IMR-90 (cell line): ENCODE results near the gene SERPINH1. TPM values are rescaled to one million over a fixed set of nuclear protein-coding genes. Genes with fewer than 3 reads are reported as not detected.

Source experiments
- ATAC-seq: fragments of 200-7000 bp; cut with Tn5 transposase; 2 replicates; pipeline ENCODE4 v1.9.1; 2020; ENCODE audit warnings: low read depth, mild to moderate bottlenecking, moderate library complexity
- BruUV-seq: library from RNA; stranded (reverse); fragments of 400-500 nt; replicated peaks from 2 replicates; lab custom pipeline; 2021; lab: Mats Ljungman, UMichigan
- CTCF ChIA-PET: fragments of 300-600 bp; formaldehyde crosslinking; extraction: SDS; loops from one replicate; lab custom pipeline; 2021; ENCODE audit warnings: antibody characterized with exemption; lab: Yijun Ruan, JAX
- POLR2A ChIA-PET: fragments of 300-600 bp; sonication (Branson Sonifier 250); formaldehyde crosslinking; loops from one replicate; lab custom pipeline; 2022; ENCODE audit warnings: antibody characterized with exemption; ENCODE audit not compliant: unreplicated experiment; lab: Charles Lee
- DNase-seq: peaks from one replicate; pipeline ENCODE4 v3.0.0; 2013
- H2AFZ ChIP-seq: replicated peaks from 2 replicates; pipeline ENCODE3; 2013; ENCODE audit warnings: low read length, mild to moderate bottlenecking; ENCODE audit not compliant: poor library complexity
- H2AK5ac ChIP-seq: 2 replicates; pipeline ENCODE4 v1.6.1; 2013; ENCODE audit warnings: low read depth, low read length, inconsistent platforms
- H2AK9ac ChIP-seq: replicated peaks from 2 replicates; pipeline ENCODE3; 2013; ENCODE audit warnings: mild to moderate bottlenecking, low read depth, low read length, moderate library complexity; ENCODE audit not compliant: poor library complexity
- H2BK120ac ChIP-seq: 2 replicates; pipeline ENCODE4 v1.6.1; 2013; ENCODE audit warnings: low read depth, low read length, inconsistent platforms
- H2BK15ac ChIP-seq: 3 replicates; pipeline ENCODE4 v1.6.1; 2013; ENCODE audit warnings: low read depth, low read length, inconsistent platforms
- H2BK20ac ChIP-seq: 2 replicates; pipeline ENCODE4 v1.6.1; 2013; ENCODE audit warnings: low read depth, mild to moderate bottlenecking, inconsistent platforms, low read length, moderate library complexity
- H2BK5ac ChIP-seq: 2 replicates; pipeline ENCODE4 v1.6.1; 2013; ENCODE audit warnings: mild to moderate bottlenecking, low read depth, low read length, inconsistent platforms; ENCODE audit not compliant: poor library complexity, severe bottlenecking
- H3K14ac ChIP-seq: replicated peaks from 2 replicates; pipeline ENCODE4 v1.6.1; 2013; ENCODE audit warnings: low read depth, low read length, inconsistent platforms
- H3K18ac ChIP-seq: 2 replicates; pipeline ENCODE4 v1.6.1; 2013; ENCODE audit warnings: low read depth, low read length, control low read depth
- H3K23ac ChIP-seq: 2 replicates; pipeline ENCODE4 v1.6.1; 2013; ENCODE audit warnings: low read depth, low read length, inconsistent platforms
- H3K27ac ChIP-seq: 2 replicates; pipeline ENCODE4 v1.5.1; 2013; ENCODE audit warnings: mild to moderate bottlenecking, control low read depth, low read length; ENCODE audit not compliant: insufficient read depth
- H3K27me3 ChIP-seq: 2 replicates; pipeline ENCODE4 v1.6.1; 2013; ENCODE audit warnings: low read length; ENCODE audit not compliant: control insufficient read depth, insufficient read depth
- H3K36me3 ChIP-seq: 2 replicates; pipeline ENCODE4 v1.6.1; 2013; ENCODE audit warnings: low read length, mixed read lengths; ENCODE audit not compliant: control insufficient read depth, insufficient read depth
- H3K4ac ChIP-seq: 2 replicates; pipeline ENCODE4 v1.6.1; 2013; ENCODE audit warnings: low read depth, low read length, inconsistent platforms
- H3K4me1 ChIP-seq: 2 replicates; pipeline ENCODE4 v1.6.1; 2013; ENCODE audit warnings: low read length, mixed read lengths; ENCODE audit not compliant: control insufficient read depth, insufficient read depth
- H3K4me2 ChIP-seq: 2 replicates; pipeline ENCODE4 v1.6.1; 2013; ENCODE audit warnings: low read depth, mild to moderate bottlenecking, control low read depth, low read length, moderate library complexity
- H3K4me3 ChIP-seq: 2 replicates; pipeline ENCODE4 v1.5.1; 2013; ENCODE audit warnings: low read depth, mild to moderate bottlenecking, control low read depth, low read length, moderate library complexity; ENCODE audit not compliant: insufficient read depth
- H3K56ac ChIP-seq: 2 replicates; pipeline ENCODE4 v1.6.1; 2013; ENCODE audit warnings: low read length, inconsistent platforms; ENCODE audit not compliant: insufficient read depth; ENCODE audit errors: extremely low read depth
- H3K79me1 ChIP-seq, 2 experiments: 2 replicates each; pipeline ENCODE4 v1.6.1; 2013; ENCODE audit warnings: low read length in 2 of 2, inconsistent platforms in 1 of 2, low read depth in 1 of 2
- H3K9ac ChIP-seq: 2 replicates; pipeline ENCODE4 v1.6.1; 2013; ENCODE audit warnings: low read depth, low read length, control low read depth
- H3K9me1 ChIP-seq: 2 replicates; pipeline ENCODE4 v1.6.1; 2013; ENCODE audit warnings: low read length, inconsistent platforms; ENCODE audit not compliant: insufficient read depth
- H3K9me3 ChIP-seq: 2 replicates; pipeline ENCODE4 v1.6.1; 2013; ENCODE audit warnings: low read length; ENCODE audit not compliant: control insufficient read depth, insufficient read depth
- H4K20me1 ChIP-seq: 2 replicates; pipeline ENCODE4 v1.6.1; 2013; ENCODE audit warnings: low read length, inconsistent platforms; ENCODE audit not compliant: insufficient read depth
- H4K5ac ChIP-seq: 2 replicates; pipeline ENCODE4 v1.6.1; 2013; ENCODE audit warnings: mild to moderate bottlenecking, low read depth, low read length, control low read depth
- H4K8ac ChIP-seq, 2 experiments: 2 replicates each; pipeline ENCODE4 v1.6.1; 2013; ENCODE audit warnings: low read depth in 2 of 2, low read length in 2 of 2, control low read depth in 1 of 2, inconsistent platforms in 1 of 2
- H4K91ac ChIP-seq: 2 replicates; pipeline ENCODE4 v1.6.1; 2013; ENCODE audit warnings: low read depth, low read length, inconsistent platforms; ENCODE audit not compliant: insufficient read depth
- BHLHE40 ChIP-seq: fragments of 150-350 bp; IDR thresholded peaks from 2 replicates; pipeline ENCODE4 v1.6.1; 2016; ENCODE audit warnings: mild to moderate bottlenecking, low read depth, low read length
- CEBPB ChIP-seq: IDR thresholded peaks from 2 replicates; pipeline ENCODE4 v1.6.1; 2012; ENCODE audit warnings: low read depth, low read length, improper control_type of control experiment
- CHD1 ChIP-seq: IDR thresholded peaks from 2 replicates; pipeline ENCODE4 v1.6.1; 2012; ENCODE audit warnings: low read depth, low read length, improper control_type of control experiment
- MAFK ChIP-seq: IDR thresholded peaks from 2 replicates; pipeline ENCODE4 v1.6.1; 2012; ENCODE audit warnings: low read depth, low read length, improper control_type of control experiment
- MXI1 ChIP-seq: IDR thresholded peaks from 2 replicates; pipeline ENCODE4 v1.6.1; 2012; ENCODE audit warnings: low read depth, mild to moderate bottlenecking, low read length, moderate library complexity, borderline replicate concordance
- NFE2L2 ChIP-seq: fragments of 150-350 bp; IDR thresholded peaks from 2 replicates; pipeline ENCODE4 v1.6.1; 2016; ENCODE audit warnings: low read depth, mild to moderate bottlenecking, low read length
- POLR2A ChIP-seq: IDR thresholded peaks from 2 replicates; pipeline ENCODE4 v1.6.1; 2012; ENCODE audit warnings: mild to moderate bottlenecking, low read depth, low read length
- RAD21 ChIP-seq: IDR thresholded peaks from 2 replicates; pipeline ENCODE4 v1.6.1; 2012; ENCODE audit warnings: low read length, improper control_type of control experiment
- RCOR1 ChIP-seq: IDR thresholded peaks from 2 replicates; pipeline ENCODE4 v1.6.1; 2012; ENCODE audit warnings: mild to moderate bottlenecking, low read length, improper control_type of control experiment; ENCODE audit not compliant: insufficient replicate concordance
- WGBS, 2 experiments: methylation state at CpG; one replicate each; pipeline versions ENCODE4 v1.1.5 to v1.1.7; 2013; ENCODE audit warnings: missing lambda C conversion rate in 2 of 2; ENCODE audit not compliant: insufficient read length in 1 of 2; ENCODE audit errors: extremely low coverage in 2 of 2; 5-methylcytosine and 5-hydroxymethylcytosine counted together
- dilution Hi-C: fragments of 300-500 bp; cut with HindIII; formaldehyde crosslinking; loops from one replicate; pipeline ENCODE4 v1.14.3; 2018; ENCODE audit warnings: low sequenced_read_pairs; ENCODE audit not compliant: unreplicated experiment
- in situ Hi-C: fragments of 300-500 bp; cut with MboI; formaldehyde crosslinking; loops from 3 replicates; pipeline ENCODE4 v1.14.3; 2019; ENCODE audit warnings: low sequenced_read_pairs, inconsistent platforms, mixed read lengths
- intact Hi-C: fragments of 100-400 bp; cut with micrococcal nuclease; formaldehyde crosslinking; loops from 2 replicates; pipeline ENCODE4 v1.10.0; 2022
- polyA plus RNA-seq, 3 experiments: library from polyadenylated mRNA; depleted of rRNA; stranded (reverse); fragments of >200 nt; gene quantifications; 2 replicates each; pipeline ENCODE4 v1.2.3, GENCODE V29; 2012; ENCODE audit warnings: low replicate concordance in 1 of 3
- total RNA-seq: library from RNA; depleted of rRNA; stranded (reverse); fragments of >200 nt; gene quantifications from 2 replicates; pipeline ENCODE4 v1.2.3, GENCODE V29; 2012
- TF ChIP-seq, protein P1 (sequence below): fragments of 150-350 bp; IDR thresholded peaks from 2 replicates; pipeline ENCODE4 v1.6.1; 2017; ENCODE audit warnings: mild to moderate bottlenecking, antibody characterized with exemption, low read length, low read depth
- TF ChIP-seq, protein P2 (sequence below): fragments of 150-350 bp; IDR thresholded peaks from 2 replicates; pipeline ENCODE4 v1.6.1; 2016; ENCODE audit warnings: low read depth, mild to moderate bottlenecking, low read length, moderate library complexity, borderline replicate concordance
- TF ChIP-seq, protein P3 (sequence below): conservative IDR thresholded peaks from 2 replicates; pipeline ENCODE4 v1.5.1; 2012; ENCODE audit warnings: mild to moderate bottlenecking, low read depth, low read length, improper control_type of control experiment

The SERPINH1 gene
- total and polyA plus RNA-seq, 2 of the 4 experiments (the other 2 are of a cell fraction): 841 to 1,857 TPM

DNA sequence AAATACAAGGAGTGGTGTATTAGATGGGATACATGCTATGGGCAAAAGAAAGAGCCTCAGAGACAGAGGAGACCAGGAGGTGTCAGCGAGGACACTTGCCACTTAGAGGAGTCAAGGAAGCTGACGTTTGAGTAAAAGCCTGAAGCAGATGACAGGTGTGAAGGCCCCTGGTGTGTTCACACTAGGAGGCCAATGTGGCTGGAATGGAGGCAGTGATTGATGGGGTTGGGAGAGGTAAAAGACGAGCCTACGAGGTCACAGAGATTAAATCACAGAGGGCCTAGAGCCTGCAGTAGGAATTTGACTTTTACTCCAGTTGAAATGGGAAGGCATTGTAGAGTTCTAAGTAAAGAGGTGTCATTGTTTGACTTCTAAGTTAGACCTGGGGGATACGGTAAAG is 24.3 kb upstream of the SERPINH1 start:
- no peak overlapping the region for H2BK15ac ChIP-seq
- H3K14ac ChIP-seq: no peak overlapping the region
- H2AFZ ChIP-seq: no peak overlapping the region
- H3K9me1 ChIP-seq: no peaks in the 10 kb centered on the region
- in situ Hi-C loops (loop anchor here (25.0 kb wide), 1 partner anchor 250 kb away; no protein-coding TSS in a partner anchor), intact Hi-C loops (no loop called here), dilution Hi-C loops (no loop called here)
- no peak overlapping the region for H3K4me2 ChIP-seq
- H3K56ac ChIP-seq: no peak overlapping the region
- ChIA-PET CTCF (no interaction called here), POLR2A (no interaction called here)
- 68% methylated on average over 4 of the region's 5 CpGs; no CpG with 5 or more reads in 1 of the 2 experiments for WGBS, 2 experiments
- no peak for ATAC-seq
- H2BK5ac ChIP-seq: no peak overlapping the region
- H4K8ac ChIP-seq: no peak overlapping the region
- H2BK120ac ChIP-seq: no peak overlapping the region
- H4K5ac ChIP-seq: no peak overlapping the region
- H3K27me3 ChIP-seq: no peaks in the 10 kb centered on the region; the same call in 1 of the 2 replicates
- H3K4me3 ChIP-seq: no peak overlapping the region
- TF ChIP-seq RCOR1 (no peak), CEBPB (no peak), MAFK (no peak), RAD21 (no peak), NFE2L2 (no peak), MXI1 (no peak), CHD1 (no peak), POLR2A (no peak), BHLHE40 (no peak)
- TF ChIP-seq, protein P1, sequence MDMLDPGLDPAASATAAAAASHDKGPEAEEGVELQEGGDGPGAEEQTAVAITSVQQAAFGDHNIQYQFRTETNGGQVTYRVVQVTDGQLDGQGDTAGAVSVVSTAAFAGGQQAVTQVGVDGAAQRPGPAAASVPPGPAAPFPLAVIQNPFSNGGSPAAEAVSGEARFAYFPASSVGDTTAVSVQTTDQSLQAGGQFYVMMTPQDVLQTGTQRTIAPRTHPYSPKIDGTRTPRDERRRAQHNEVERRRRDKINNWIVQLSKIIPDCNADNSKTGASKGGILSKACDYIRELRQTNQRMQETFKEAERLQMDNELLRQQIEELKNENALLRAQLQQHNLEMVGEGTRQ: no peak
- TF ChIP-seq, protein P2, sequence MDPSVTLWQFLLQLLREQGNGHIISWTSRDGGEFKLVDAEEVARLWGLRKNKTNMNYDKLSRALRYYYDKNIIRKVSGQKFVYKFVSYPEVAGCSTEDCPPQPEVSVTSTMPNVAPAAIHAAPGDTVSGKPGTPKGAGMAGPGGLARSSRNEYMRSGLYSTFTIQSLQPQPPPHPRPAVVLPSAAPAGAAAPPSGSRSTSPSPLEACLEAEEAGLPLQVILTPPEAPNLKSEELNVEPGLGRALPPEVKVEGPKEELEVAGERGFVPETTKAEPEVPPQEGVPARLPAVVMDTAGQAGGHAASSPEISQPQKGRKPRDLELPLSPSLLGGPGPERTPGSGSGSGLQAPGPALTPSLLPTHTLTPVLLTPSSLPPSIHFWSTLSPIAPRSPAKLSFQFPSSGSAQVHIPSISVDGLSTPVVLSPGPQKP: no peak
- TF ChIP-seq, protein P3, sequence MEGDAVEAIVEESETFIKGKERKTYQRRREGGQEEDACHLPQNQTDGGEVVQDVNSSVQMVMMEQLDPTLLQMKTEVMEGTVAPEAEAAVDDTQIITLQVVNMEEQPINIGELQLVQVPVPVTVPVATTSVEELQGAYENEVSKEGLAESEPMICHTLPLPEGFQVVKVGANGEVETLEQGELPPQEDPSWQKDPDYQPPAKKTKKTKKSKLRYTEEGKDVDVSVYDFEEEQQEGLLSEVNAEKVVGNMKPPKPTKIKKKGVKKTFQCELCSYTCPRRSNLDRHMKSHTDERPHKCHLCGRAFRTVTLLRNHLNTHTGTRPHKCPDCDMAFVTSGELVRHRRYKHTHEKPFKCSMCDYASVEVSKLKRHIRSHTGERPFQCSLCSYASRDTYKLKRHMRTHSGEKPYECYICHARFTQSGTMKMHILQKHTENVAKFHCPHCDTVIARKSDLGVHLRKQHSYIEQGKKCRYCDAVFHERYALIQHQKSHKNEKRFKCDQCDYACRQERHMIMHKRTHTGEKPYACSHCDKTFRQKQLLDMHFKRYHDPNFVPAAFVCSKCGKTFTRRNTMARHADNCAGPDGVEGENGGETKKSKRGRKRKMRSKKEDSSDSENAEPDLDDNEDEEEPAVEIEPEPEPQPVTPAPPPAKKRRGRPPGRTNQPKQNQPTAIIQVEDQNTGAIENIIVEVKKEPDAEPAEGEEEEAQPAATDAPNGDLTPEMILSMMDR: no peak
- no peaks in the 10 kb centered on the region for H3K79me1 ChIP-seq
- no peak overlapping the region for H3K18ac ChIP-seq
- no peak overlapping the region for H4K91ac ChIP-seq
- no peaks in the 10 kb centered on the region for H4K20me1 ChIP-seq
- no peak overlapping the region for H3K27ac ChIP-seq
- H2AK9ac ChIP-seq: no peak overlapping the region
- H3K9me3 ChIP-seq: no peaks in the 10 kb centered on the region
- H3K36me3 ChIP-seq: no peaks in the 10 kb centered on the region
- no peak overlapping the region for H3K9ac ChIP-seq
- H2BK20ac ChIP-seq: no peak overlapping the region
- H2AK5ac ChIP-seq: no peak overlapping the region
- no peak for DNase-seq
- no peak overlapping the region for H3K4ac ChIP-seq
- H3K23ac ChIP-seq: no peak overlapping the region
- BruUV-seq: no TSS peak
- H3K4me1 ChIP-seq: peaks cover 8% of the 10 kb centered on the region; the same call in 1 of the 2 replicates
